ENCODE results near the gene VANGL1. TPM values are rescaled to one million over a fixed set of nuclear protein-coding genes. Genes with fewer than 3 reads are reported as not detected.

Gene VANGL1
- total and polyA plus RNA-seq, 4 donors, result 2.5 to 6.8 (median 3.5) TPM

GRCh38 chr1:115690972-115691371 lies 49.2 kb downstream of the VANGL1 start:
- no peak overlapping the region for H3K4me3 ChIP-seq (ENCODE audit: low read depth in 1 of 3, low read length in 3 of 3)
- TF ChIP-seq SP1 (IDR thresholded peaks at IDR 0.05) (no peak), ATF3 (IDR thresholded peaks at IDR 0.05) (no peak), RXRA (IDR thresholded peaks at IDR 0.05) (no peak), HNF4A (conservative IDR thresholded peaks at IDR 0.05) (no peak), FOXA2 (IDR thresholded peaks at IDR 0.05) (no peak), TAF1 (conservative IDR thresholded peaks at IDR 0.05) (no peak), REST (IDR thresholded peaks at IDR 0.05) (no peak), FOXA1 (IDR thresholded peaks at IDR 0.05) (no peak), YY1 (IDR thresholded peaks at IDR 0.05) (no peak), CTCF (IDR thresholded peaks at IDR 0.05; ENCODE audit: low read depth, low read length, missing input control) (no peak), MAX (IDR thresholded peaks at IDR 0.05) (no peak), GABPA (IDR thresholded peaks at IDR 0.05 in 1 of 2, conservative IDR thresholded peaks at IDR 0.05 in 1 of 2) (no peak), HNF4G (IDR thresholded peaks at IDR 0.05) (no peak)
- H3K9me3 ChIP-seq (ENCODE audit: control insufficient read depth in 4 of 4, low read length in 3 of 4), result no peaks in the 10 kb centered on the region
- no peak overlapping the region for H3K9ac ChIP-seq (ENCODE audit: low read depth in 1 of 2, low read length in 2 of 2)
- DNase-seq (ENCODE audit: low spot score), result no peak
- no peaks in the 10 kb centered on the region for H3K4me1 ChIP-seq (ENCODE audit: control insufficient read depth in 4 of 4, insufficient read depth in 4 of 4, low read length in 3 of 4)
- no peaks in the 10 kb centered on the region for H3K27me3 ChIP-seq (ENCODE audit: control insufficient read depth in 4 of 4, insufficient read depth in 4 of 4, low read length in 3 of 4)
- 93% methylated on average over 8 of the region's 8 CpGs for WGBS
- no peak overlapping the region for H3K27ac ChIP-seq (ENCODE audit: low read depth in 1 of 2, low read length in 2 of 2)
- peaks cover 1 to 35% (median 6%) of the 10 kb centered on the region in 4 donors for H3K36me3 ChIP-seq (ENCODE audit: control insufficient read depth in 4 of 4, insufficient read depth in 3 of 4, low read depth in 1 of 4, low read length in 3 of 4)

- no peaks in the 10 kb centered on the region for H3K9me3 ChIP-seq (ENCODE audit: control insufficient read depth in 4 of 4, low read length in 3 of 4)
- no peak for DNase-seq (ENCODE audit: low spot score)
These were observed 50.5 kb downstream of the VANGL1 start for GRCh38 chr1:115692224-115692623.

More at GRCh38 chr1:115692224-115692623, 50.5 kb downstream of the VANGL1 start:
- no peak for TF ChIP-seq EGR1 (IDR thresholded peaks at IDR 0.05; ENCODE audit: low read depth in 2 of 2)
- no peak for TF ChIP-seq GABPA (IDR thresholded peaks at IDR 0.05 in 1 of 2, conservative IDR thresholded peaks at IDR 0.05 in 1 of 2)
- TF ChIP-seq HNF4A (conservative IDR thresholded peaks at IDR 0.05), result no peak
- no peak overlapping the region for H3K9ac ChIP-seq (ENCODE audit: low read depth in 1 of 2, low read length in 2 of 2)
- H3K4me1 ChIP-seq (ENCODE audit: control insufficient read depth in 4 of 4, insufficient read depth in 4 of 4, low read length in 3 of 4), result no peaks in the 10 kb centered on the region
- no peak overlapping the region for H3K27ac ChIP-seq (ENCODE audit: low read depth in 1 of 2, low read length in 2 of 2)
- WGBS, result 98% methylated on average over 4 of the region's 4 CpGs
- H3K36me3 ChIP-seq (ENCODE audit: control insufficient read depth in 4 of 4, insufficient read depth in 3 of 4, low read depth in 1 of 4, low read length in 3 of 4), result peaks cover 1 to 27% (median 6%) of the 10 kb centered on the region in 4 donors
- no peaks in the 10 kb centered on the region for H3K27me3 ChIP-seq (ENCODE audit: control insufficient read depth in 4 of 4, insufficient read depth in 4 of 4, low read length in 3 of 4)
- no peak overlapping the region for H3K4me3 ChIP-seq (ENCODE audit: low read depth in 1 of 3, low read length in 3 of 3)

Data from liver (tissue), 9 donors.